Fibroblast of skin of right quadriceps (primary cell): ENCODE data around the gene C3orf20.

ENCODE experiments used
- DNase-seq: peaks from one replicate; pipeline ENCODE4 v3.0.0-alpha.2; 2013

Gene C3orf20

DNA sequence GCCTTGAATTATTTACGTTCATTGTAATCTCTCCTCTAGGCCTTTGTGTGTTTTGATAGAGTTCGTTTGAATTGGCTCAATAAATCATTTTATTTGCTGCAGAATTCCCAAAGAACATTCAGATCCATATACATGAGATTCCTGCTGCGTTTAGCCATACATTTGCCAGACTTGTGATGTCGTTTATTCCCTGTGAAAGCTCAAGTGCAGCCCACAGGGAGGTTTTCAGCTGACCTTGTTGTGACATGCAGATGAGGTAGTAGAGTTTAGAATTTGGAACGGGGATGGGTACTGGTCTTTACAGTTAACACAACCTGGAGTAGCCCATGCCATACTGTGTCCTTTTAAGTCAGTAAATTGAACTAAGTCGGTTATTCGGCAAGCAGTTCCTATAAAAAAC, at the start of gene C3orf20:
Gene C3orf20, plus strand, starts transcription at position 301 of the 400 bp plus-strand sequence. CDS start 7,573 bp downstream, outside the sequence.
- no peak for DNase-seq

GRCh38 chr3:14625443-14625842, 49.5 kb upstream of the C3orf20 start:
- no peak for DNase-seq

GRCh38 chr3:14627815-14628214, 47.1 kb upstream of the C3orf20 start:
- DNase-seq = no peak

- no peak for DNase-seq
These were observed 46.5 kb upstream of the C3orf20 start for GRCh38 chr3:14628406-14628805.

DNA sequence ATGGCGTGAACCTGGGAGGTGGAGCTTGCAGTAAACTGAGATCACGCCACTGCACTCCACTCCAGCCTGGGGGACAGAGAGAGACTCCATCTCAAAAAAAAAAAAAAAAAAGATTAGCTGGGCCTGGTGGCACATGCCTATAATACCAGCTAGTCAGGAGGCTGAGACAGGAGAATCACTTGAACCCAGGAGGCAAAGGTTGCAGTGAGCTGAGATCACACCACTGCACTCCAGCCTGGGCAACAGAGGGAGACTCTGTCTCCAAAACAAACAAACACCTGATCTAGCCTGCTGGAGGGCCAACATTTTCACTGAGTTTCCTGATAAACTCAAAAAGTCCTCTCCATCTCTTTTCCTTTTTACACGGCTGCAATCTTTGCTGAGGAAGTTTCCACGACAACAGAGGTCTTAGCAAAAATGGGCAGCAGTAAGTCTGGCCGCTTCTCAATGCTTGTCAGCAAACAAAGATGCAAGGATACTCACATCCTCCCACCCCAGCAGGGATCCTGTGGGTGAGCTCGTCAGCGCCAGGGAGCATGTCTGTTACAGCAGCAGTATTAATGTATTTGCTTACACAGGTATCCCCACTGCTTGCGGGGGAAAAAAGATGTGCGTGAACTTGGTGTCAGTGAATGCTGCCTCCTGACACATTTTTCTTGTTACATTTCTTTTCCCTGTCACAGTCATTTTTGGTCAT, 44.4 kb upstream of the C3orf20 start:
- DNase-seq = no peak

DNA sequence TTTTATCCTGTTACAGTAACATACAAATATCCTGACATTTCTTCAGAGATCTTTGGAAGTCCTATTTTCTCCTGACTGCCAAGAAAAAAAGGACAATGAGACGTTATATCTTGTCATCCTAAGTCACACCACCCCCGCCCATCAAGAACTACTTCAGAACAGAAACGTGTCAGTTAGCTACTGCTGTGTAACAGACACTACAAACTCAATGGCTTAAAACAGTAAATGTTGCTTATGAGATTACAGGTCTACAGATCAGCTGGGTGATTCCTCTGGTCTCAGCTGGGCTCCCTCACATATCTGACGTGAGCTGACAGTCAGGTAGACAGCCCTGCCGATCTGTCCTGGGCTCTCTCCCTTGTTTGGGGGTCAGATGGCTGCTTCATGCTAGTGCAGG, 43.8 kb upstream of the C3orf20 start:
- no peak for DNase-seq

- DNase-seq = no peak
These were observed 43.1 kb upstream of the C3orf20 start for GRCh38 chr3:14631687-14632441.

GRCh38 chr3:14632442-14632930, 42.5 kb upstream of the C3orf20 start:
- no peak for DNase-seq

DNA sequence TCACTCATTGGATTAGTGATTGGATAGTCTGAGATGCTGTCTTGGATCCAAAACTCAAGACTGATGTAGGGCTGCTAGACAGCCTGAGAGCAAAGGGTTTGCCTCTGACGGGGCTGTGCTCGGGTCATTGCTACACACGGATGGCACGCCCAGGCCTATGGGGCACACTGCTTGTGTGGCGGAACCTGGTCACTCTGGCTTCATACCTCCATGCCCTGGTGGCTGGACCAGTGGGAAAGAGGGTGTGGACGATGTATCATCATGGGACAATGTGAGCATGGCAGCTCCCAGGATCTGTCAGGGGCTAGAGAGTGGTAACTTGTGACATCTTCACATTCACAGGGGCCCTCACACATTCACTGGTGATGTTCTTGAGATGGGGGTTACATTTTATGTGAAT, 41.5 kb upstream of the C3orf20 start:
- DNase-seq = no peak

DNA sequence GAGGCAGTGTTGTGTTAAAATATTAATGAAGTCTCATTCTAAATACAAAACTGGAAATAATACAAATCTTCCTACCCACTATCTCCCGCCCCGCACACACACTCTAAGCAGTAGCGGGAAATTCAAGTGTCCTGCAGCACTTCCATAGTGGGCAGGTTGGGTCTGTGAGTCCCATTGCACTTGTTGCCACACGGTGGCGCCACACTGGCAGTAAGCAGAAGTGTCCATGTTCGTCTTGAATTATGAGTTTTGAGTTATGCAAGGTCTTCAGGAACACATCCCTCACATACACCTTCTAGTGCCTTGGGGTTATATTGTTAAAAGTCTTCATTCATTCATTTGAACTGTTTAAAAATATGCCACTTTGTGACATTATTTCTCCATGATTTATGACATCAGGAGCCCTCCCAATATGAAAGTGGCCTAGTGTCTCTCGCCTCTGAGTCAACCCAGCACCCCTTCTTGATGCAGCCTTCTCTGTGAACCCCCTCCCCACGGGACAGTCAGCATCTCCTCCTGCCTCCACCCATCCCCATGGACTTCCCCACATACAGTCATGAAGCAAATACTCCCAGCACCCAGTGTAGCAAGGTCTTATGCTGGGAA, 41.0 kb upstream of the C3orf20 start:
- peak; percentile 24 for DNase-seq

- DNase-seq = peak; percentile 45
These were observed 40.1 kb upstream of the C3orf20 start for GRCh38 chr3:14634763-14635400.

- no peak for DNase-seq
These were observed 38.3 kb upstream of the C3orf20 start for GRCh38 chr3:14636496-14637087.

DNA sequence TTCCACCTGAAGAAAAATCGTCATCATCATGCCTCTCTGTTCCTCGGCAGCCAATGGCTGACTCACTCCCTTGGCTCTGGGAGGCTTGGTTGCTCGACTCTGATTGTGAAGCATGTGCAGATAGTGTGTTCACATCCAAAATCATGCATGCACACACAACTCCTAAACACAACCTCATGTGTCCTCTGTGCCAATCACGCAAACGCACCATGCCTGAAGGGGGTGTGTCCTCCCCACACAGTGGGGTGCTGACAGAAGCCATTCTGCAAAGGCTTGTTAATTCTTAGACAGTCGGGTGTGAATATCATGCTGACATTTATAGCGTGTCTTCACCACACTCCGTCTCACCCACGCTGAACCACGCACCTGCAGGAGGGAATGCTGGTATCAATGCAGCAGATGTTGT, 34.8 kb upstream of the C3orf20 start:
- DNase-seq = no peak

DNA sequence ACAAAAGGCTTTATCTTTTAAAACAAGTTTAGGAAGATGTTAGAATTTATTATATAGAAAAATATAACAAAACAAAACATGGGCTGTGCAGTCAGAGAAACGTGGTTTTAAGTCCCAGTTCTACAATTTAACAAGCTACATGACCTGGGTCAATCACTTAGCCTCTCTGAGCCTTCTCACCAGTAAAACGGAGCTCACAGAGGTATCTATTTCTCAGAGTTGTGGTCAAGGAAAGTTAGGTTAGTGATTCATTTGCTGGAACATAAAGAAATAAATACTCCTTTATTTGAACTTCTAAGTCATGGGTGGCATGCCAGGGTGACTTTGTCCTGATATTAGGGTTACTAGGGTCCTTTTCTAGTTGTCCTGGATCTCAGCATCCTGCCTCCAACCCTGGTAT, 34.2 kb upstream of the C3orf20 start:
- no peak for DNase-seq

GRCh38 chr3:14641346-14641745, 33.6 kb upstream of the C3orf20 start:
- DNase-seq = no peak

DNA sequence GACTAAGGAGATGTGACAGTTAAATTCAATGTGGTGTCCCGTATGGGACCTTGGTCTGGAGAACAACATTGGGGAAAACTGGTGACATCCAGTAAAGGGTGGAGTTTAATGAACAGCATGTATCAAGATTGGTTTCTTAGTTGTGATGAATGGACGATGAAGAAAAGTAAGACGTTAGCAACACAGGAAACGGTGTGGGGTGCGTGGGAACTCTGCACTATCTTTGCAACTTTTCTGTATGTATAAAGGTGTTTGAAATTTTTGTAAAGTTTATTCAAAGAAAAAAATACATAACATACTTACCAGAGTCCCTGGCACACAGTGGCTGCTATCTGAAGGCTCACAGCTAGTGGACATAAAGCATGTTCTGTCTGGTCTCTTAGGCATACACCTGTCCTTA, 29.5 kb upstream of the C3orf20 start:
- no peak for DNase-seq

GRCh38 chr3:14646131-14646573, 28.8 kb upstream of the C3orf20 start:
- no peak for DNase-seq

DNA sequence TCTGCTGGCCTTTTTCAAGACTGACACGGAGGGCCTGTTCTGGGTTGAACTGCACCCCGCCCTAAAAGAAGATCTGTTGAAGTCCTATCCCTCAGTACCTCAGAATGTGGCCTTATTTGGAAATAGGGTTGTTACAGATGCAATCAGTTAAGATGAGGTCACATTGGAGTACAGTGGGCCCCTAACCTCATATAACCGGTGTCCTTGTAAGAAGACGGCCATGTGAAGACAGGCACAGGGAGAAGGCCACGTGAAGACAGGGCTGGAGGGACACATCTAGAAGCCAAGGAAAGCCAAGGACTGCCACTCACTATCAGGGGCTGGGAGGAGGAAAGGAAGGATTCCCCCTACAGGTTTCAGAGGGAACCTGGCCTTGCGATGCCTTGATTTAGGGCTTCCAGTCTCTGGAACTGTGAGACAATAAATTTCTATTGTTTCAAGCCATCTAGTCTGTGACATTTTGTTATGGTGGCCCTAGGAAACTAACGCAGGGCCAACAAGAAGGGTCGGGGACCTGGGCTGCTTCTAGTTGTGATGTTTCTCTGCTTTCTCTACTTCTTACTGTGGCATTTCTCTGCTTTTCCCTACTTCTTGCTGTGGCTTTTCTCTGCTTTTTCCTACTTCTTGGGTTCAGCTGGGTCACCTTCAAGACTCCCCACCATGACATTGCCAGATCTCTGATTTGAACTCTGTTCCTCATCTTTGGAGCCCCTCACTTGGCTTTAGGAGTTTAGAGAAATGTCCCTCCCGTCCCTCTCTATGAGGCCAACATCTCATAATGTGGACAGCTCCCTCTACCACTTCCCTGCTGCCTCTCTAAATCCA, 28.1 kb upstream of the C3orf20 start:
- no peak for DNase-seq

DNA sequence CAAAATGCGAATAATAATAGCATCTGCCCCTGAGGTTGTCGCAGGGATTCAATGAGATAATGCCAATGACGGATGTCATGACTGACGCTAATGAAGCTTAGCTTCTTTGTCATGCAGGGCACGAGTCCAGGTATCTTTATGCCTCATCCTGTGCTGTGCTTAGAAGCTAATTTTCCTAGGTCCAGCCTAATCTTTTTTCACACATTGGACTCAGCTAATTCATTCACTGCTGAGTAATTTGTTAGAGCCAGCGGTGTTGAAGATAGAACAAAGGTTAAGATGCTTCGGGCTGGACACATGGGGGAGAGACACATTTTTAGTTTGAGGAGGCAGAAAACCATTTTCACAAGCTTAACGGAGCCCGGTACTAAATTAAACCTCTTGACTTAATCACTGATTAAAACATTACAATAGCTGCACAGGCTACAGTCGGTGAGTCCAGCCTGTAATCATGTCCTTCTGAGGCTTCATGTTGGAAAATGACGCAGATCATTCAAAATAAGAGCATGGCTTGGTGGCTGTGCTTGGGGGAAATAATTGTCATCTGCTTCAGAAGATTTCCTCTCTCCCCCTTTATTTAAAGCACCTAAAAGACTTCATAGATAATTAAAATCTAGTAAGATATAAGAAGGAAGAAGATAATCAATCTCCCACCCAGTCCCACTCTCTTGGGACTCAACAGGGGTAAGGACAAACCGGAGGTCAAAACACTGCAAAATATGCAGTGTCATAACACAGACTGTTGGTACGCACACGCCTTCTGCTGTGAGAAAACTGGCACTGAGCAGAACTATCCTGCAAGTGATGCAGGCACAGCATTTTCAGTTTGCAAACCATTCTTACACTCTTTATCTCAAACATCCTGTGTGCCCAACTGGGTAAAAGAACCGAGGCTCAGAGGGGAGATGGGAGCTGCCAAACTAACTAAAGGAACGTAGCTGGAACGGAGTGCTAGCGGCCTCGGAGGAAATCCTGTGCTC, 26.7 kb upstream of the C3orf20 start:
- no peak for DNase-seq

- no peak for DNase-seq
These were observed 25.5 kb upstream of the C3orf20 start for GRCh38 chr3:14649466-14649865.

- DNase-seq = no peak
These were observed 24.7 kb upstream of the C3orf20 start for GRCh38 chr3:14650193-14650592.
